ENCODE measurements around the gene DICER1.

DICER1 gene

DNA sequence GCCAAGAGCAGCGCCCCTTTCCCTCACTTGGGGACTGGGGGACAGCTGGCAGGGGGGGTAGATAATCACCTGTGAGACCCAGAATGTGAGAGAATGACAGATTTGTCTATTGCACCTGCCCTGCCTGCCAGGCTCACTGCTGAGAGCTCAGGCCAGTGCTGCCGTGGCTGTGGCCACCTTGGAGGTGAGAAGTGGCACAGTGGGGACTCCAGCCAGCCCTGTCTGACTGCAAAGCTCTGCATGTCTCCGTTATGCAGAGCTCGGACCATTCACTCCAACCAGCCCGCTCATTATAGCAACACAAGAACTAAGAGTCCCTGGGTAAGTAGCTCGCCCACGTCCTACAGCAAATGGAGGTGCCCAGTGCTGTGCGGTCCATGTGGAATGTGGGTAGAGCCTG, 88.8 kb downstream of the DICER1 start:
- no peaks in the 10 kb centered on the region for H3F3A ChIP-seq (ENCODE audit: low read depth)
- H3K4me3 ChIP-seq (ENCODE audit: low read length, poor library complexity, severe bottlenecking): no peak overlapping the region
- no peaks in the 10 kb centered on the region for H3K4me1 ChIP-seq (ENCODE audit: insufficient read depth, low read length, poor library complexity, severe bottlenecking)
- H3K9me2 ChIP-seq (replicated peaks; ENCODE audit: low read depth, low read length): no peaks in the 10 kb centered on the region
- no peaks in the 10 kb centered on the region for H4K20me1 ChIP-seq (ENCODE audit: insufficient read depth, low read length, poor library complexity, severe bottlenecking)
- H3K9ac ChIP-seq (ENCODE audit: low read depth, low read length, poor library complexity, severe bottlenecking): no peak overlapping the region
- peaks cover under 1% of the 10 kb centered on the region; the same call in 1 of the 2 replicates for H3K9me3 ChIP-seq (ENCODE audit: insufficient read depth, low read depth, low read length)
- no peaks in the 10 kb centered on the region for H3K36me3 ChIP-seq (ENCODE audit: insufficient read depth, low read length)
- no peak overlapping the region for H2AFZ ChIP-seq (ENCODE audit: low read length)
- TF ChIP-seq, protein P1, sequence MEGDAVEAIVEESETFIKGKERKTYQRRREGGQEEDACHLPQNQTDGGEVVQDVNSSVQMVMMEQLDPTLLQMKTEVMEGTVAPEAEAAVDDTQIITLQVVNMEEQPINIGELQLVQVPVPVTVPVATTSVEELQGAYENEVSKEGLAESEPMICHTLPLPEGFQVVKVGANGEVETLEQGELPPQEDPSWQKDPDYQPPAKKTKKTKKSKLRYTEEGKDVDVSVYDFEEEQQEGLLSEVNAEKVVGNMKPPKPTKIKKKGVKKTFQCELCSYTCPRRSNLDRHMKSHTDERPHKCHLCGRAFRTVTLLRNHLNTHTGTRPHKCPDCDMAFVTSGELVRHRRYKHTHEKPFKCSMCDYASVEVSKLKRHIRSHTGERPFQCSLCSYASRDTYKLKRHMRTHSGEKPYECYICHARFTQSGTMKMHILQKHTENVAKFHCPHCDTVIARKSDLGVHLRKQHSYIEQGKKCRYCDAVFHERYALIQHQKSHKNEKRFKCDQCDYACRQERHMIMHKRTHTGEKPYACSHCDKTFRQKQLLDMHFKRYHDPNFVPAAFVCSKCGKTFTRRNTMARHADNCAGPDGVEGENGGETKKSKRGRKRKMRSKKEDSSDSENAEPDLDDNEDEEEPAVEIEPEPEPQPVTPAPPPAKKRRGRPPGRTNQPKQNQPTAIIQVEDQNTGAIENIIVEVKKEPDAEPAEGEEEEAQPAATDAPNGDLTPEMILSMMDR (conservative IDR thresholded peaks at IDR 0.05; ENCODE audit: low read length): no peak
- TF ChIP-seq EZH2phosphoT487 (IDR thresholded peaks at IDR 0.05; ENCODE audit: borderline replicate concordance): no peak
- H3K4me2 ChIP-seq (ENCODE audit: low read depth, low read length, poor library complexity, severe bottlenecking): no peak overlapping the region
- no peaks in the 10 kb centered on the region for H3K79me2 ChIP-seq (ENCODE audit: insufficient read depth, low read length)
- no peaks in the 10 kb centered on the region for H3K27me3 ChIP-seq (ENCODE audit: insufficient read depth, low read length, poor library complexity, severe bottlenecking)

DNA sequence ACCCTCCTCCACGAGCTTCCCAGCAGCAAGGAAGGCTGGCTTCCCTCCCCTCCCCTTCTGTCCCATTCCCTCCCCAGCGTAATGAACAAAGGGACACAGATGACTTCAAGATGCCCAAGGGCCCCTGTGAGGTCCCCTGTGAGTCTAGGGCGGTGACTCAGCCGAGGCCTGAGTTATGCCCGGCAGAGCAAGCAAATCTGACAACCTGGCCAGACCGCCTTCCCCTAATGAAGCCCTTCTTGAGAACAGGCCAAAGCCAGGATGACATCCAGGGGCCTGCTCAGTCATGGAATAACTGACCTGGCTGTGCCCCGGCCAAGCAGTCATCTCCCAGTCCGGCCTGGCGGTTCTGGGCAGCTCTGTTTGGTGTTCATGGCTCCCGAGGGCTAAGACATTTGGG, 89.2 kb downstream of the DICER1 start:
- H2AFZ ChIP-seq (ENCODE audit: low read length): no peak overlapping the region
- no peaks in the 10 kb centered on the region for H3K36me3 ChIP-seq (ENCODE audit: insufficient read depth, low read length)
- H3K79me2 ChIP-seq (ENCODE audit: insufficient read depth, low read length): no peaks in the 10 kb centered on the region
- no peaks in the 10 kb centered on the region for H3K9me2 ChIP-seq (replicated peaks; ENCODE audit: low read depth, low read length)
- no peaks in the 10 kb centered on the region for H4K20me1 ChIP-seq (ENCODE audit: insufficient read depth, low read length, poor library complexity, severe bottlenecking)
- H3K4me3 ChIP-seq (ENCODE audit: low read length, poor library complexity, severe bottlenecking): no peak overlapping the region
- no peak for TF ChIP-seq EZH2phosphoT487 (IDR thresholded peaks at IDR 0.05; ENCODE audit: borderline replicate concordance)
- no peak overlapping the region for H3K4me2 ChIP-seq (ENCODE audit: low read depth, low read length, poor library complexity, severe bottlenecking)
- H3K9me3 ChIP-seq (ENCODE audit: insufficient read depth, low read depth, low read length): peaks cover 5% of the 10 kb centered on the region; the same call in 1 of the 2 replicates
- no peak overlapping the region for H3K9ac ChIP-seq (ENCODE audit: low read depth, low read length, poor library complexity, severe bottlenecking)
- no peaks in the 10 kb centered on the region for H3K27me3 ChIP-seq (ENCODE audit: insufficient read depth, low read length, poor library complexity, severe bottlenecking)
- H3K4me1 ChIP-seq (ENCODE audit: insufficient read depth, low read length, poor library complexity, severe bottlenecking): no peaks in the 10 kb centered on the region
- H3F3A ChIP-seq (ENCODE audit: low read depth): no peaks in the 10 kb centered on the region

DNA sequence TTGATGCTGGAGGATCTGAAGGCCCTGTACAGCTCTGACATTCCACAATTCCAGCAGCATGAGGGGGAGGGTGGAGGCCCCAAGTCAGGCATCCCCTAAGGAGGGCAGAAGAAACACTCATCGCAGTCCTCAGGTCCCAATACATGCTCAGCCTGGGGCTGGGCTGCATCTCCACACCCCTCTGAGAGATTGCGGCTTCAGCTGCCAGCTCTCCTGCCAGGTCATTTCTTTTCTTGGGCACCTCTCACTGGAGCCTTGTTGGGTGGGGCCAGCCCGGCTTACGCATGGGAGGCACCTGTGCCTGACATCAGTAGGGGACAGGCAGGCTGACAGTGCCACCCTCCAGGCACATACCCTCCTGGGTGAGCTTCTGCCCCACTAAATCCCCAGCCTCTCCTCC, 89.8 kb downstream of the DICER1 start:
- TF ChIP-seq EZH2phosphoT487 (IDR thresholded peaks at IDR 0.05; ENCODE audit: borderline replicate concordance): no peak
- TF ChIP-seq, protein P1 (conservative IDR thresholded peaks at IDR 0.05; ENCODE audit: low read length): no peak

DNA sequence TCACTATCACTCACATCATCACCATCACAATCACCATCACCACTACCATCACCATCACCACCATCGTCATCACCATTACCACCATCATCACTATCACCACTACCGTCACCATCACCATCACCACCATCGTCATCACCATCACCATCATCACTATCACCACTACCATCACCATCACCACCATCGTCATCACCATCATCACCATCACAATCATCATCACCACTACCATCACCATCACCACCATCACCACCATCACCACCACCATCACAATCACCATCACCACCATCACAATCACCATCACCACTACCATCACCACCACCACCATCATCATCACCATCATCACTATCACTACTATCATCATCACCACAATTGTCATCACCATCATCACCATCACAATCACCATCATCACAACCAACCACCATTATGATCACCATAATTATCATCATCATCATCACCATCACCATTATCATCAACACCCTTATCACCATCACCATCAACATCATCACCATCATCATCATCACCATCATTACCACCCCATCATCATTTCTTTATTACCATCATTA, 90.8 kb downstream of the DICER1 start:
- Histone ChIP-seq H3K4me1 (ENCODE audit: insufficient read depth, low read length, poor library complexity, severe bottlenecking) (no peaks in the 10 kb centered on the region), H3K4me2 (ENCODE audit: low read depth, low read length, poor library complexity, severe bottlenecking) (no peak overlapping the region), H3F3A (ENCODE audit: low read depth) (no peaks in the 10 kb centered on the region), H3K4me3 (ENCODE audit: low read length, poor library complexity, severe bottlenecking) (no peak overlapping the region), H4K20me1 (ENCODE audit: insufficient read depth, low read length, poor library complexity, severe bottlenecking) (no peaks in the 10 kb centered on the region), H2AFZ (ENCODE audit: low read length) (no peak overlapping the region), H3K27me3 (ENCODE audit: insufficient read depth, low read length, poor library complexity, severe bottlenecking) (no peaks in the 10 kb centered on the region), H3K9me2 (replicated peaks; ENCODE audit: low read depth, low read length) (no peaks in the 10 kb centered on the region), H3K79me2 (ENCODE audit: insufficient read depth, low read length) (no peaks in the 10 kb centered on the region), H3K36me3 (ENCODE audit: insufficient read depth, low read length) (no peaks in the 10 kb centered on the region), H3K9ac (ENCODE audit: low read depth, low read length, poor library complexity, severe bottlenecking) (no peak overlapping the region), H3K9me3 (ENCODE audit: insufficient read depth, low read depth, low read length) (peaks cover 8% of the 10 kb centered on the region; the same call in 1 of the 2 replicates)
- no peak for TF ChIP-seq EZH2phosphoT487 (IDR thresholded peaks at IDR 0.05; ENCODE audit: borderline replicate concordance)
- TF ChIP-seq, protein P1 (conservative IDR thresholded peaks at IDR 0.05; ENCODE audit: low read length): no peak

More for the DNA sequence above, 89.8 kb downstream of the DICER1 start:
- Histone ChIP-seq H3K9me2 (replicated peaks; ENCODE audit: low read depth, low read length) (no peaks in the 10 kb centered on the region), H3K9ac (ENCODE audit: low read depth, low read length, poor library complexity, severe bottlenecking) (no peak overlapping the region), H4K20me1 (ENCODE audit: insufficient read depth, low read length, poor library complexity, severe bottlenecking) (no peaks in the 10 kb centered on the region), H3K4me1 (ENCODE audit: insufficient read depth, low read length, poor library complexity, severe bottlenecking) (no peaks in the 10 kb centered on the region), H3K4me2 (ENCODE audit: low read depth, low read length, poor library complexity, severe bottlenecking) (no peak overlapping the region), H3K9me3 (ENCODE audit: insufficient read depth, low read depth, low read length) (peaks cover 8% of the 10 kb centered on the region; the same call in 1 of the 2 replicates), H3K79me2 (ENCODE audit: insufficient read depth, low read length) (no peaks in the 10 kb centered on the region), H3K27me3 (ENCODE audit: insufficient read depth, low read length, poor library complexity, severe bottlenecking) (no peaks in the 10 kb centered on the region), H3F3A (ENCODE audit: low read depth) (no peaks in the 10 kb centered on the region), H3K4me3 (ENCODE audit: low read length, poor library complexity, severe bottlenecking) (no peak overlapping the region), H3K36me3 (ENCODE audit: insufficient read depth, low read length) (no peaks in the 10 kb centered on the region), H2AFZ (ENCODE audit: low read length) (no peak overlapping the region)

All from Loucy (cell line).